HG03139 (cell line): ENCODE data around the gene ZNF775.

Experiments
- ATAC-seq: cut with Tn5 transposase; IDR thresholded peaks from one replicate; pipeline ENCODE4 v1.9.1; 2021; ENCODE audit not compliant: unreplicated experiment

Gene ZNF775

GRCh38 chr7:150400788-150401423, 21.8 kb downstream of the ZNF775 start:
- ATAC-seq: no peak

- ATAC-seq: no peak
Observed at GRCh38 chr7:150401424-150401790, 22.3 kb downstream of the ZNF775 start.

GRCh38 chr7:150401861-150402631, 22.9 kb downstream of the ZNF775 start:
- no peak for ATAC-seq

- ATAC-seq: no peak
Observed at GRCh38 chr7:150402671-150403321, 23.7 kb downstream of the ZNF775 start.

- ATAC-seq: no peak
Observed at GRCh38 chr7:150403376-150404171, 24.4 kb downstream of the ZNF775 start.

- no peak for ATAC-seq
Observed at GRCh38 chr7:150404172-150404804, 25.2 kb downstream of the ZNF775 start.

GRCh38 chr7:150404805-150405583, 25.9 kb downstream of the ZNF775 start:
- peak; percentile 39 for ATAC-seq

GRCh38 chr7:150405584-150406311, 26.6 kb downstream of the ZNF775 start:
- no peak for ATAC-seq

- ATAC-seq: no peak
Observed at GRCh38 chr7:150406312-150406566, 27.1 kb downstream of the ZNF775 start.

- ATAC-seq: peak; percentile 40
Observed at GRCh38 chr7:150406567-150407421, 27.7 kb downstream of the ZNF775 start.

GRCh38 chr7:150407588-150408392, 28.7 kb downstream of the ZNF775 start:
- ATAC-seq: no peak

GRCh38 chr7:150408393-150409299, 29.5 kb downstream of the ZNF775 start:
- ATAC-seq: no peak

GRCh38 chr7:150409300-150410030, 30.3 kb downstream of the ZNF775 start:
- no peak for ATAC-seq

GRCh38 chr7:150410131-150410530, 31.0 kb downstream of the ZNF775 start:
- no peak for ATAC-seq

- no peak for ATAC-seq
Observed at GRCh38 chr7:150410680-150411346, 31.7 kb downstream of the ZNF775 start.

GRCh38 chr7:150411606-150412005, 32.5 kb downstream of the ZNF775 start:
- no peak for ATAC-seq
